PFSK-1 (cell line): ENCODE data around the gene GREB1.

Experiments used
- FOXP2 ChIP-seq: optimal IDR thresholded peaks from 2 replicates; pipeline ENCODE3; 2011; ENCODE audit warnings: borderline replicate concordance, control low read depth, inconsistent platforms; ENCODE audit not compliant: insufficient read depth; ENCODE audit errors: extremely low read length, extremely low read depth
- POLR2AphosphoS5 ChIP-seq: IDR thresholded peaks from 2 replicates; pipeline ENCODE4 v1.6.1; 2012; ENCODE audit warnings: low read depth, mild to moderate bottlenecking, control low read depth, low read length, moderate library complexity
- REST ChIP-seq, 2 experiments: IDR thresholded peaks; 2 replicates each; pipeline versions ENCODE4 v1.6.1 to v1.8.0; 2011 to 2012; ENCODE audit warnings: low read depth in 2 of 2, low read length in 2 of 2, control low read depth in 1 of 2, inconsistent platforms in 1 of 2, mild to moderate bottlenecking in 1 of 2, moderate library complexity in 1 of 2; ENCODE audit not compliant: insufficient read depth in 1 of 2
- SIN3A ChIP-seq: IDR thresholded peaks from 2 replicates; pipeline ENCODE4 v1.6.1; 2012; ENCODE audit warnings: mild to moderate bottlenecking, low read length, moderate library complexity, borderline replicate concordance; ENCODE audit not compliant: insufficient read depth
- TAF1 ChIP-seq: IDR thresholded peaks from 2 replicates; pipeline ENCODE4 v1.6.1; 2012; ENCODE audit warnings: low read length, control low read depth, borderline replicate concordance; ENCODE audit not compliant: insufficient read depth

GREB1 gene

GRCh38 chr2:11498543-11499034, 35.3 kb upstream of the GREB1 start:
- TF ChIP-seq FOXP2 (no peak), SIN3A (no peak), POLR2AphosphoS5 (no peak), REST (IDR thresholded peaks at IDR 0.05; ENCODE audit: insufficient read depth in 1 of 2, low read depth in 2 of 2, low read length in 2 of 2) (no peak), TAF1 (no peak)

DNA sequence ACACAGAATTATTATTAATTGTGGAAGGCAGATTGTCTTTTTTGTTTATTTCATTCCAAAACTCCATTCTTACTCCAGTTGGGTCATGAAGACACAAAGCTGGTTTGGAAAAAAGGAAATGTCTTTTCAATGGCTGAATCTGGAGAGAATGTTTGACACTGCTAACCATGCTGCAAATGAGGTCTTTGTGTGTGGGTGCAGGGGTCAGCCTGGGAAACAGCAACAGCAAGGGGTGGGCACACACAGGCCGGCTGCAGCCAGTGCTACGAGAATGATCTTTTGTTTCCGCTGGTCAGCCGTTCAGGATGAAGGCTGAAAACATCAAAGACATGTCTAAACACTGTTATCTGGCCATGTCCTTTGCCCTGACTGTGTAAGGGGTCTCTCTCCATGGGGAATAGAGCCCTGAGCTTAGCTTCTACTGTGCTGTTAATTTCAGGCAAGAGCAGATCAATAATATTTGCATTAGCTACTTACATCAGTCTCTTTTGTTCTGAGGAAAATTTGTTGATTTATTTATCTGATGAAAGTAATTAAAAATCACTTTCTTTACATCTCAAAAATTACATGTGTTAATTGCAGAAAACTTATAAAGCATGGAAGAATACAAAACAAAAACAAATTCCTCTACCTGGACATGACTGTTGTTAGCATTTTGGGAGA, 34.6 kb upstream of the GREB1 start:
- TF ChIP-seq POLR2AphosphoS5 (no peak), TAF1 (no peak), SIN3A (no peak), FOXP2 (no peak)

- no peak for TF ChIP-seq POLR2AphosphoS5
- TF ChIP-seq REST (IDR thresholded peaks at IDR 0.05; ENCODE audit: insufficient read depth in 1 of 2, low read depth in 2 of 2, low read length in 2 of 2), result no peak
- no peak for TF ChIP-seq TAF1
- no peak for TF ChIP-seq FOXP2
- TF ChIP-seq SIN3A, result no peak
Measured at GRCh38 chr2:11500702-11501303, 33.0 kb upstream of the GREB1 start.

GRCh38 chr2:11502740-11503292, 31.0 kb upstream of the GREB1 start:
- no peak for TF ChIP-seq TAF1
- no peak for TF ChIP-seq POLR2AphosphoS5
- no peak for TF ChIP-seq REST (IDR thresholded peaks at IDR 0.05; ENCODE audit: insufficient read depth in 1 of 2, low read depth in 2 of 2, low read length in 2 of 2)
- no peak for TF ChIP-seq SIN3A
- no peak for TF ChIP-seq FOXP2

DNA sequence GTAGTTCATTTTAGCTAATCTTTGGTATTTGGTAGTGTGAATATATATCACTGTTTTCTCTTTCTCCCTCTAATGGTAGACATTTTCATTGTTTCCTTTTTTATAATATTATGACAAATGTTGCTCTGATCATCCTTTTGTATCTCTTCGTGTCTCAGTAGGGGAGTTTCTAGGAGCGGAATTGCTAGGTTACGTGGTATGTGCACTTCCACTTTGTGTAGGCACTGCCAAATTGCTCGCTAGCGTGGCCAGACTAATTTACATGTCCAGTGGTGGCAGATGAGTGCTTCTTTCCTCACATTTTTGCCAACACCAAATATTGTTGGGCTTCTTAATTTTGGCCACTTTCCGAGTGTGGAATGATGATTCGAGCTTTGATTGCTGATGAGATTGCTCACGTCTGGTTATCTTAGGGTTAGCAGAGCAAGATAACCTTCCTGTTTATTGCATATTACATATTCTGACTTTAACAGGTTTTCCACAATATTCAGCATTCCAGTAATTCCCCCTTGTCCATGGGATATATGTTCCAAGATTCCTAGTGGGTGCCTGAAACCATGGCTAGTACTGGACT, 30.4 kb upstream of the GREB1 start:
- no peak for TF ChIP-seq TAF1
- TF ChIP-seq FOXP2, result no peak
- no peak for TF ChIP-seq REST (IDR thresholded peaks at IDR 0.05; ENCODE audit: insufficient read depth in 1 of 2, low read depth in 2 of 2, low read length in 2 of 2)
- TF ChIP-seq SIN3A, result no peak
- TF ChIP-seq POLR2AphosphoS5, result no peak
